Calu3 (cell line): Measurements from ENCODE around the gene BTBD8. TPM values are rescaled to one million over a fixed set of nuclear protein-coding genes. Genes with fewer than 3 reads are reported as not detected.

Experiments used
- BruUV-seq: library from RNA; stranded (reverse); fragments of 400-500 nt; replicated peaks from 2 replicates; lab custom pipeline; 2021; lab: Mats Ljungman, UMichigan
- CTCF ChIA-PET: fragments of 300-600 bp; sonication (Branson Sonifier 250); formaldehyde crosslinking; loops from one replicate; lab custom pipeline; 2022; ENCODE audit warnings: antibody characterized with exemption; lab: Charles Lee
- DNase-seq: peaks from one replicate; pipeline ENCODE4 v3.0.0; 2022
- H3K27ac Mint-ChIP-seq: one replicate; pipeline ENCODE4 v1.8.0; 2022; ENCODE audit warnings: mixed read lengths; ENCODE audit not compliant: unreplicated experiment
- H3K27me3 Mint-ChIP-seq: one replicate; pipeline ENCODE4 v1.8.0; 2022; ENCODE audit warnings: mixed read lengths; ENCODE audit not compliant: unreplicated experiment
- H3K36me3 Mint-ChIP-seq: one replicate; pipeline ENCODE4 v1.8.0; 2022; ENCODE audit warnings: mild to moderate bottlenecking, moderate library complexity, mixed read lengths; ENCODE audit not compliant: insufficient read depth, unreplicated experiment
- H3K4me1 Mint-ChIP-seq: one replicate; pipeline ENCODE4 v1.8.0; 2022; ENCODE audit warnings: mild to moderate bottlenecking, low read depth, mixed read lengths; ENCODE audit not compliant: unreplicated experiment
- H3K4me3 Mint-ChIP-seq: one replicate; pipeline ENCODE4 v1.8.0; 2022; ENCODE audit warnings: mild to moderate bottlenecking, low read depth, moderate library complexity, mixed read lengths; ENCODE audit not compliant: unreplicated experiment
- H3K9me3 Mint-ChIP-seq: one replicate; pipeline ENCODE4 v1.8.0; 2022; ENCODE audit warnings: low read depth, mixed read lengths; ENCODE audit not compliant: unreplicated experiment
- intact Hi-C: fragments of 100-400 bp; cut with micrococcal nuclease; formaldehyde crosslinking; loops from one replicate; pipeline ENCODE4 v1.10.0; 2022; ENCODE audit not compliant: unreplicated experiment
- total RNA-seq: library from RNA; stranded (reverse); gene quantifications from 2 replicates; pipeline ENCODE4 v1.2.3, GENCODE V29; 2022
- TF ChIP-seq, protein P1 (sequence below): fragments of 200-600 bp; IDR thresholded peaks from one replicate; pipeline ENCODE4 v1.8.0; 2022; ENCODE audit warnings: antibody characterized with exemption; ENCODE audit not compliant: unreplicated experiment

Gene BTBD8
- total RNA-seq, 1 experiment from 2014 or later: 4.0 TPM

DNA sequence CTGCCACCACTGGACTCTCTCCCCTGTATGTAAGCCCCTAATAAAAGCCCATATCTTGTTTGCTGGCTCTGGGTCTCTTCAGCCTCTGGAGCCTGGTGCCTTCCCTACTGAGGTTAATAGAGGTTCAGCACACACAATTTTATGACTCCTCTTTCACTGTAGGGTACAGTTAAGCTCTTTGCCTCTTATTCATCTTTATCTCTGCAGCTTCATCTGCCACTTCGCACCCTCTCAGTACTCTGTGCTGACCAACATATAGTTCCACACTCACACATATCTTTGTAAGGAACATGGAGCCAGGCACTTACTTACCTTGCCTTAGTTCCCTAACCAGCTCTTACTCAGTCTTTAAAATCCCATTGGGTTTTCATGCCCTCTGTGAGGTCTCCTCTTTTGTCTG, 4.5 kb downstream of the BTBD8 start:
- no peak for DNase-seq

DNA sequence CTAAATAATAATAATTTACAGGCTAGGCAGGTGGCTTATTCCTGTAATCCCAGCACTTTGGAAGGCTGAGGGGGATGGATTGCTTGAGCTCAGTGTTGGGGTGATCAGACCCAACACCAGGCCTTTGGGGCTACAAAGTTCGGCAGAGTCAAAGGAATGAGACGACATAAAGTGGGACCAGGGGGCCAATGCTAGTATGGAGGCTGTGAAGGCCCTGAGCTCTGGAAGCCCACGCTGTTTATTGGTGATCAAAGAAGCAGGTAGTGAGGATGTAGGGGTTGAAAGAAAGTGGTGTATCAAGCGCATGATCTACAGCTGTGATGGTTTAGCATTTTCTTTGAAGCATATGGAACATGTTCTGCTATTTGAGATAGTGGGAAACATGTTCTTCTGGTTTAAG, 5.6 kb downstream of the BTBD8 start:
- CTCF ChIA-PET: no interaction called here
- H3K9me3 Mint-ChIP-seq: no peaks in the 10 kb centered on the region
- BruUV-seq: no TSS peak
- no peak overlapping the region for H3K4me3 Mint-ChIP-seq
- no peak for DNase-seq
- H3K36me3 Mint-ChIP-seq: peaks cover 2% of the 10 kb centered on the region
- intact Hi-C loops: no loop called here
- H3K27ac Mint-ChIP-seq: no peak overlapping the region
- H3K4me1 Mint-ChIP-seq: no peaks in the 10 kb centered on the region
- TF ChIP-seq, protein P1, sequence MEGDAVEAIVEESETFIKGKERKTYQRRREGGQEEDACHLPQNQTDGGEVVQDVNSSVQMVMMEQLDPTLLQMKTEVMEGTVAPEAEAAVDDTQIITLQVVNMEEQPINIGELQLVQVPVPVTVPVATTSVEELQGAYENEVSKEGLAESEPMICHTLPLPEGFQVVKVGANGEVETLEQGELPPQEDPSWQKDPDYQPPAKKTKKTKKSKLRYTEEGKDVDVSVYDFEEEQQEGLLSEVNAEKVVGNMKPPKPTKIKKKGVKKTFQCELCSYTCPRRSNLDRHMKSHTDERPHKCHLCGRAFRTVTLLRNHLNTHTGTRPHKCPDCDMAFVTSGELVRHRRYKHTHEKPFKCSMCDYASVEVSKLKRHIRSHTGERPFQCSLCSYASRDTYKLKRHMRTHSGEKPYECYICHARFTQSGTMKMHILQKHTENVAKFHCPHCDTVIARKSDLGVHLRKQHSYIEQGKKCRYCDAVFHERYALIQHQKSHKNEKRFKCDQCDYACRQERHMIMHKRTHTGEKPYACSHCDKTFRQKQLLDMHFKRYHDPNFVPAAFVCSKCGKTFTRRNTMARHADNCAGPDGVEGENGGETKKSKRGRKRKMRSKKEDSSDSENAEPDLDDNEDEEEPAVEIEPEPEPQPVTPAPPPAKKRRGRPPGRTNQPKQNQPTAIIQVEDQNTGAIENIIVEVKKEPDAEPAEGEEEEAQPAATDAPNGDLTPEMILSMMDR: no peak
- H3K27me3 Mint-ChIP-seq: no peaks in the 10 kb centered on the region

More for the DNA sequence above, 4.5 kb downstream of the BTBD8 start:
- Mint-ChIP-seq H3K4me3 (no peak overlapping the region), H3K9me3 (no peaks in the 10 kb centered on the region), H3K4me1 (no peaks in the 10 kb centered on the region), H3K27me3 (no peaks in the 10 kb centered on the region), H3K36me3 (peaks cover 12% of the 10 kb centered on the region), H3K27ac (no peak overlapping the region)
- intact Hi-C loops: no loop called here
- CTCF ChIA-PET: interaction anchor here (0.6 kb wide), 1 partner anchor 939 kb away, joined by 3 read pairs; no protein-coding TSS in a partner anchor
- BruUV-seq: no TSS peak
- TF ChIP-seq, protein P1: no peak

DNA sequence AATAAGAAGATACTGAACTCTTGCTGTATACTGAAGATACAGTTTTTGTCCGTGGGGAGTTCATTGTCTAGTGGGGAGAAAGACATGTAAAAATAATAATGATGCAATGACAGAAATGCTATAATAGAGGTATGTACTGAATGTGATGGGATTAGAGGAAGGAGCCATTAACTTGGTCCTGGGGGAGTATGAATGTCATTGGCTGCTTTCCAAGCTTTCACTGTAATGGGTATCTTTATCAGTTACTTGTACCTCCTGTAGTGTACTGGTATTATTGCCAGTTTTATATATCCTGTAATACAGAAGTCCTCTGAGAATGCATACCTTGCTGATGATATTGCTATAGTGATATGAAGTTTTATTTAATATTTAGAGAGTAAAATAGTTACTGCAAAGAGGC, 7.4 kb downstream of the BTBD8 start:
- Mint-ChIP-seq H3K4me1 (no peaks in the 10 kb centered on the region), H3K9me3 (no peaks in the 10 kb centered on the region), H3K4me3 (no peak overlapping the region), H3K27ac (no peak overlapping the region), H3K27me3 (no peaks in the 10 kb centered on the region), H3K36me3 (no peaks in the 10 kb centered on the region)
- BruUV-seq: no TSS peak
- TF ChIP-seq, protein P1: no peak
- DNase-seq: no peak
- CTCF ChIA-PET: no interaction called here
- intact Hi-C loops: no loop called here

DNA sequence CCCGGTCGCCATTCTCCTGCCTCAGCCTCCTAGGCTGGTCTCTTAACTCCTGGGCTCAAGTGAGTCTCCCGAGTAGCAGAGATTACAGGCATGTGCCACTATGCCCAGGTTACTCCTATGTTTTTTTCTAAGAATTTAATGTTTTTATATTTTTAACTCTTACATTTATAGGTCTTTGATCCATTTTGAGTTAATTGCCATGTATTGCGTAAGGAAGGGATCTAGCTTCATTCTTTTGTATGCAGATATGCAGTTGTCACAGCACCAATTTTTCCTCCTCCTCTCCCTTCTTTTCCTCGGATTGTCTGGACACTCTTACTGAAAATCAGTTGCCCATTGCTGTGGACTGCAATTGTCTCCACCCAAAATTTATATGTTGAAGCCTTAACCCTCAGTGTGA, 11.5 kb downstream of the BTBD8 start:
- CTCF ChIA-PET: no interaction called here
- BruUV-seq: no TSS peak
- DNase-seq: no peak
- no peaks in the 10 kb centered on the region for H3K27me3 Mint-ChIP-seq
- H3K4me3 Mint-ChIP-seq: no peak overlapping the region
- no peak overlapping the region for H3K27ac Mint-ChIP-seq
- no peaks in the 10 kb centered on the region for H3K4me1 Mint-ChIP-seq
- intact Hi-C loops: no loop called here
- TF ChIP-seq, protein P1: no peak
- no peaks in the 10 kb centered on the region for H3K36me3 Mint-ChIP-seq
- H3K9me3 Mint-ChIP-seq: no peaks in the 10 kb centered on the region
